Neural crest cell (in vitro differentiated cells): ENCODE data around the gene STXBP3. TPM values are rescaled to one million over a fixed set of nuclear protein-coding genes. Genes with fewer than 3 reads are reported as not detected.

Experiments used
- DNase-seq: peaks from one replicate; pipeline ENCODE4 v3.0.0; 2021; ENCODE audit warnings: low read depth, mixed read lengths, low spot score
- H3K27ac Mint-ChIP-seq: one replicate; pipeline ENCODE4 v1.8.0; 2021; ENCODE audit warnings: mild to moderate bottlenecking, mixed read lengths; ENCODE audit not compliant: unreplicated experiment
- H3K27me3 Mint-ChIP-seq: 2 replicates; pipeline ENCODE4 v1.8.0; 2021; ENCODE audit warnings: low read depth, mild to moderate bottlenecking, mixed read lengths
- H3K36me3 Mint-ChIP-seq: 2 replicates; pipeline ENCODE4 v1.8.0; 2021; ENCODE audit warnings: low read depth, mild to moderate bottlenecking, mixed read lengths
- H3K4me1 Mint-ChIP-seq: 2 replicates; pipeline ENCODE4 v1.8.0; 2021; ENCODE audit warnings: mixed read lengths
- H3K4me3 Mint-ChIP-seq: one replicate; pipeline ENCODE4 v1.8.0; 2021; ENCODE audit warnings: mild to moderate bottlenecking, mixed read lengths
- H3K9me3 Mint-ChIP-seq: 2 replicates; pipeline ENCODE4 v1.8.0; 2021; ENCODE audit warnings: mixed read lengths
- CTCF ChIP-seq: fragments of 200-600 bp; sonication (generic); conservative IDR thresholded peaks from 2 replicates; pipeline ENCODE4 v1.5.0; 2021; ENCODE audit warnings: antibody characterized with exemption, mild to moderate bottlenecking
- total RNA-seq: library from RNA; stranded (reverse); gene quantifications from 2 replicates; pipeline ENCODE4 v1.2.1, GENCODE V29; 2021

STXBP3 gene
- total RNA-seq, 1 donor from 2014 or later = 32.2 TPM

- no peak for DNase-seq
- no peak overlapping the region for H3K4me3 Mint-ChIP-seq
- H3K27ac Mint-ChIP-seq = no peak overlapping the region
- peaks cover 5% of the 10 kb centered on the region for H3K4me1 Mint-ChIP-seq
- H3K36me3 Mint-ChIP-seq = no peaks in the 10 kb centered on the region
- no peak for TF ChIP-seq CTCF
- no peaks in the 10 kb centered on the region for H3K27me3 Mint-ChIP-seq
- no peaks in the 10 kb centered on the region for H3K9me3 Mint-ChIP-seq
Measured at GRCh38 chr1:108847494-108847893, 101.0 kb downstream of the STXBP3 start.

GRCh38 chr1:108848806-108849205, 102.3 kb downstream of the STXBP3 start:
- Mint-ChIP-seq H3K9me3 (no peaks in the 10 kb centered on the region), H3K27me3 (no peaks in the 10 kb centered on the region), H3K4me3 (no peak overlapping the region), H3K4me1 (peaks cover 8% of the 10 kb centered on the region), H3K36me3 (no peaks in the 10 kb centered on the region), H3K27ac (no peak overlapping the region)
- DNase-seq = no peak
- TF ChIP-seq CTCF = no peak

- no peak for TF ChIP-seq CTCF
- H3K27ac Mint-ChIP-seq = no peak overlapping the region
- H3K36me3 Mint-ChIP-seq = no peaks in the 10 kb centered on the region
Measured at GRCh38 chr1:108850929-108851328, 104.5 kb downstream of the STXBP3 start.

GRCh38 chr1:108851567-108851966, 105.1 kb downstream of the STXBP3 start:
- Mint-ChIP-seq H3K27ac (no peak overlapping the region), H3K9me3 (no peaks in the 10 kb centered on the region), H3K4me3 (no peak overlapping the region), H3K27me3 (no peaks in the 10 kb centered on the region), H3K4me1 (peaks cover 11% of the 10 kb centered on the region), H3K36me3 (no peaks in the 10 kb centered on the region)
- TF ChIP-seq CTCF = no peak
- DNase-seq = no peak

More at GRCh38 chr1:108850929-108851328, 104.5 kb downstream of the STXBP3 start:
- H3K4me3 Mint-ChIP-seq = no peak overlapping the region
- no peak for DNase-seq
- H3K27me3 Mint-ChIP-seq = no peaks in the 10 kb centered on the region
- no peaks in the 10 kb centered on the region for H3K9me3 Mint-ChIP-seq
- H3K4me1 Mint-ChIP-seq = peaks cover 8% of the 10 kb centered on the region

DNA sequence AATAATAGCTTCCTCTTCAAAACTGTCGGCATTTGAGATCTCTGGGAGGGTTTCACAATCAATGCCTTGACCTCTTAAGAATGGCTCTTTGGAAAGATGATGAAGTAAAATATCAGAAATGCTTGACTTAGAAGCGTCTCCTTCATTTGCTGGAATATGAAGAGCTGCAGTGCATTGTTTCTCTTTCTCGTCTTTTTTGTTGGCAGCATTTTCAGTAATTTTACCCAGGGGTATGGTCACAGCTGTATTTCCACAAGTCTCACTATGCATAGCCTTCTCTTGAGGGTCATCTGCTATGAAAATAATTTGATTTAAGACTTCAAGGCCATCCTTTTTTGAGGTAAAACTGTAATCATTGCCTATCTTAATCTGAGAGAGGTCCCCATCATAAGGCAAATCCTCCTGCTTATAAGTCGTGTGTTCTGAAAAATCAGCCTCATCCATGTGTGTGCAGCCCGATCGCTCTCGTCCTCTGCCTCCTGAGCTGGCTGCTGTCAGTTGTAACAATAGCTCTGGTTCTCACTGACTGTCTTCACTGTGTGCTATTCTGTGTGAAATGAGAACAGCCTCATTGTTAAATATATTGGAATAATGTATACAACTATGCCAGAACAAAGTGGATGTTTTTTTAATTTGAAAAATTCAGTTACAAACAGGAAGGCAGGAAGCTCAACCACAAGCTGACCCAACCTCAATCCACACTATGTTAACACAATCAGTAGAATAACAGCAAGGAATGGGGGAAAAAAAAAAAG, 105.9 kb downstream of the STXBP3 start:
- Mint-ChIP-seq H3K27me3 (no peaks in the 10 kb centered on the region), H3K4me1 (peaks cover 13% of the 10 kb centered on the region), H3K27ac (no peak overlapping the region), H3K36me3 (no peaks in the 10 kb centered on the region), H3K9me3 (no peaks in the 10 kb centered on the region), H3K4me3 (no peak overlapping the region)
- no peak for TF ChIP-seq CTCF
- no peak for DNase-seq
